Esophagus muscularis mucosa (tissue), 3 donors: ENCODE measurements around the gene ZBTB46.
"Not testable (repeated sequence)": the region's sequence is repeated elsewhere in the genome, so short reads cannot be mapped to it uniquely, and the experiment has no call there.

Experiments
- CTCF ChIP-seq, 3 experiments: fragments of 200-600 bp in 2 of 3; fragments of 450-650 bp in 1 of 3; sonication (generic) in 2 of 3; IDR thresholded peaks; one replicate each; pipeline ENCODE4 v1.5.1; 2017 to 2019; ENCODE audit warnings: antibody characterized with exemption in 3 of 3, mild to moderate bottlenecking in 2 of 3, moderate library complexity in 1 of 3
- POLR2A ChIP-seq: fragments of 450-650 bp; IDR thresholded peaks from one replicate; pipeline ENCODE4 v1.6.1; 2017; ENCODE audit warnings: antibody characterized with exemption, moderate library complexity, mild to moderate bottlenecking, low read depth

GRCh38 chr20:63730189-63730733, 100.8 kb downstream of the ZBTB46 start:
- not testable (repeated sequence) for TF ChIP-seq POLR2A; CTCF (IDR thresholded peaks at IDR 0.05)
